GM13977 (cell line): ENCODE results near the gene DDX50.
"Not testable (repeated sequence)": the region's sequence is repeated elsewhere in the genome, so short reads cannot be mapped to it uniquely, and the experiment has no call there.

Experiments used
- DNase-seq: peaks from one replicate; pipeline ENCODE4 v3.0.0; 2012; ENCODE audit warnings: low spot score
- CTCF ChIP-seq: IDR thresholded peaks from 2 replicates; pipeline ENCODE4 v1.5.1; 2012; ENCODE audit warnings: mild to moderate bottlenecking, control low read depth; ENCODE audit not compliant: insufficient read depth; ENCODE audit errors: extremely low read depth, missing control alignments
- in situ Hi-C: fragments of 300-500 bp; cut with MboI; formaldehyde crosslinking; loops from one replicate; pipeline ENCODE4 v1.12.0; 2022; ENCODE audit warnings: low sequenced_read_pairs, low pct_unique_long_range_greater_than_20kb, mixed read lengths, inconsistent platforms; ENCODE audit not compliant: unreplicated experiment

Gene DDX50

GRCh38 chr10:68899186-68899745 is 1.8 kb upstream of the DDX50 start:
- in situ Hi-C loops, result no loop called here
- TF ChIP-seq CTCF, result no peak
- DNase-seq, result no peak

- in situ Hi-C loops, result no loop called here
- TF ChIP-seq CTCF, result no peak
- DNase-seq, result no peak
Measured at GRCh38 chr10:68900427-68901104, 549 bp upstream of the DDX50 start.

GRCh38 chr10:68902382-68902781 is 1.3 kb downstream of the DDX50 start:
- no peak for DNase-seq
- in situ Hi-C loops, result no loop called here
- no peak for TF ChIP-seq CTCF

GRCh38 chr10:68924593-68924992 is 23.5 kb downstream of the DDX50 start:
- no peak for DNase-seq
- in situ Hi-C loops, result no loop called here
- TF ChIP-seq CTCF, result no peak

- TF ChIP-seq CTCF, result no peak
- in situ Hi-C loops, result no loop called here
- DNase-seq, result no peak
Measured at GRCh38 chr10:68925489-68925888, 24.4 kb downstream of the DDX50 start.

- DNase-seq, in situ Hi-C loops: not testable (repeated sequence)
Measured at GRCh38 chr10:68929157-68929556, 28.0 kb downstream of the DDX50 start.

GRCh38 chr10:68929888-68930287 is 28.8 kb downstream of the DDX50 start:
- DNase-seq, in situ Hi-C loops: not testable (repeated sequence)

GRCh38 chr10:68932860-68933259 is 31.7 kb downstream of the DDX50 start:
- in situ Hi-C loops, DNase-seq: not testable (repeated sequence)
